ENCODE results near the gene ROR2.
A peak's percentile ranks its signal among the peaks of the same experiment; 100 is the strongest.

ROR2 gene

DNA sequence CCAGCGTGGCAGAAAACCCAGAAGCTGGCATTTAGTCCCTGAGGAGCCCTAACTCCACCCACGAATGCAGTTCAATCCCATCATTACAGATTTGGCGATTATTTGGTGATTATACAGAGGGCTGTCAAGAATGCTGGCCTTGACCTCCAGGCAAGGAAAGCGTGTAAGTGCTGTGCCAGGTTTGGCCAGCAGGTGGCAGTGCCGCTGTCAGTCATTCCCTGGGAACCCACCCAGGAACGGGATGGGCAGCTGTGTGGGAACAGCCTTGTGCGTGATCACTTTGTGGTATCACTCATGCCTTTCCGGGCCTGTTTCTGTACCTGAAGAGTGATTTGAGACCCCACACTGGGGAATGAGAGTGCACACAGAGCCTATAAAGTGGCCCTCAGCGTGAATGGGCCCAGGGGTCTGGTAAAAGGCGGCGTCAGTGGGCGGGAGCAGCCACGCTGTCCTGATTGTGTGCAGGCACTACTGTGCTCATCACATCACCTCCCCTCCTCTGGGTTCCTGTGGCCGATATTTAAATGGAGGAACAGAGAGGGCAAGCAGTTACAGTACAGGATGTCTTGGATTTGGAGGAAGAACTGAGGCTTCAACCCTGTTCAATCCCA lies 215.6 kb downstream of the ROR2 start:
- no peak for TF ChIP-seq ZFX (IDR thresholded peaks at IDR 0.05; ENCODE audit: borderline replicate concordance)
- TF ChIP-seq, protein P1, sequence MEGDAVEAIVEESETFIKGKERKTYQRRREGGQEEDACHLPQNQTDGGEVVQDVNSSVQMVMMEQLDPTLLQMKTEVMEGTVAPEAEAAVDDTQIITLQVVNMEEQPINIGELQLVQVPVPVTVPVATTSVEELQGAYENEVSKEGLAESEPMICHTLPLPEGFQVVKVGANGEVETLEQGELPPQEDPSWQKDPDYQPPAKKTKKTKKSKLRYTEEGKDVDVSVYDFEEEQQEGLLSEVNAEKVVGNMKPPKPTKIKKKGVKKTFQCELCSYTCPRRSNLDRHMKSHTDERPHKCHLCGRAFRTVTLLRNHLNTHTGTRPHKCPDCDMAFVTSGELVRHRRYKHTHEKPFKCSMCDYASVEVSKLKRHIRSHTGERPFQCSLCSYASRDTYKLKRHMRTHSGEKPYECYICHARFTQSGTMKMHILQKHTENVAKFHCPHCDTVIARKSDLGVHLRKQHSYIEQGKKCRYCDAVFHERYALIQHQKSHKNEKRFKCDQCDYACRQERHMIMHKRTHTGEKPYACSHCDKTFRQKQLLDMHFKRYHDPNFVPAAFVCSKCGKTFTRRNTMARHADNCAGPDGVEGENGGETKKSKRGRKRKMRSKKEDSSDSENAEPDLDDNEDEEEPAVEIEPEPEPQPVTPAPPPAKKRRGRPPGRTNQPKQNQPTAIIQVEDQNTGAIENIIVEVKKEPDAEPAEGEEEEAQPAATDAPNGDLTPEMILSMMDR (IDR thresholded peaks at IDR 0.05): peak; percentile 96

DNA sequence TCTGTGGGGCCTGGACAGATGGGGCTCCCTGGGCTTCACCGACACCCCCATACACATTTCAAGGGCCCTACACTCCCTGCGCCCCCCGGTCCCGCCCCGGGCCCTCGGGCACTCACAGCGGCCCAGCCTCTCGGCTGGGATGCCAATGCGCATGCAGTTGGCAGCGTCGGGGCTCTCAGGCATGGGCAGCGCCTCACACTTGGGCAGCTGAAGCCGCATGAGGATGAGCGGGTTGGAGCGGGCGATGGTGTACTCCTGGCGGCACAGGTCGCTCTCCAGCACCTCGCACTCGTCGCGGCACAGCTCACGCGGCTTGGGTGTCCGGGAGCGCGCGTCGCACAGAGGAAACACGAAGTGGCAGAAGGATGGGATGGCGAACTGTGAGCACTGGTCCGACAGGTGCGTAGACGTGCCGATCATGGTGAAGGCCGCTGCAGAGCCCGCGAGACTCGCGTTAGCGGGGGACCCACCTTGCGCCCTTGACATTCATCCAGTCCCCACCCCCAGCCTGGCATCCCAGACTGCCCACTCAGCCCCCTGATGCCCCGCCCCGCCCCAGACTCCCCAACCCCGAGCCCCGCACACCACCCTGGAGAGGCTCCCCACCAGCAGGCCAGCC lies 216.9 kb downstream of the ROR2 start:
- TF ChIP-seq, protein P1 (IDR thresholded peaks at IDR 0.05): no peak
- no peak for TF ChIP-seq ZFX (IDR thresholded peaks at IDR 0.05; ENCODE audit: borderline replicate concordance)
- H3K27ac ChIP-seq: no peak overlapping the region

More for the DNA sequence above, 215.6 kb downstream of the ROR2 start:
- H3K27ac ChIP-seq: no peak overlapping the region

DNA sequence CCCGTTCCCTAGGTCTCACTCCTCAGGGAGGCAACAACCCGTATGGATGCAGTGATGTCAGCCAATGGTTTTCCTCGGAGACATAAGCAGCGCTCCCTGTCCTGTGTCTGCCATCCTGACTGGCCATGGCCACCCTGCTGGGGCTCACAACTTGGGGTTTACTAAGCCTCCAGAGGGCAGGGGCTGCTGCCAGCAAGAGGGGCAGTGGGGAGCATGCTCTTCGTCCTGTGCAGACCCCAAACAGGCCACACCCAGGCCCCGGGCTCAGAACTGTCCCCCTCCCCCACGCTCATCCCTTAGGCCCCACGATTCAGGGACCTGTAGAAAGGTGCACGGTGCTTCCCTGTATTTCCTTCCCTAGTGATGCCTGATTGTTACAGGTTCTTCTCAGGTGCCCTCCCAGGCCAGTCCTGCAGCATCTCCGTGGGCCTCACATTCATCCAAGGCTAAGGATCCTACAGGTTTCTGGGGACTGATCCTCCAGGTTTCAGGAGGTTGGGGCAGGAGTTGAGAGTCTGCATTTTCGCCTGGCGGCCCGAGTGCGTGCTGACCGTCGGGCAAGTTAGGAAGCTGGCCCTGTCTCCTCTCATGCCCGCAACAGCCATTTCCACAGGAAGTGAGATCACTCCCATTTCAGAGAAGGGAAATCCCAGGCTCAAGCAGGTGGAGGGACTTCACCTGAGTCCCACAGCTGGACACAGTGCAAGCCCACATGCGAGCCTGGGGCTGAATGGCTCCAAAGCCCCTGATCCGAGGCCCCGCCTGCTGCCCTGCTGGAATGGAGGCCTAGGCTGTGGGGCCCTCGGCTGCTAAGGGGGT lies 217.6 kb downstream of the ROR2 start:
- no peak overlapping the region for H3K27ac ChIP-seq
- TF ChIP-seq, protein P1 (IDR thresholded peaks at IDR 0.05): no peak
- TF ChIP-seq ZFX (IDR thresholded peaks at IDR 0.05; ENCODE audit: borderline replicate concordance): no peak

DNA sequence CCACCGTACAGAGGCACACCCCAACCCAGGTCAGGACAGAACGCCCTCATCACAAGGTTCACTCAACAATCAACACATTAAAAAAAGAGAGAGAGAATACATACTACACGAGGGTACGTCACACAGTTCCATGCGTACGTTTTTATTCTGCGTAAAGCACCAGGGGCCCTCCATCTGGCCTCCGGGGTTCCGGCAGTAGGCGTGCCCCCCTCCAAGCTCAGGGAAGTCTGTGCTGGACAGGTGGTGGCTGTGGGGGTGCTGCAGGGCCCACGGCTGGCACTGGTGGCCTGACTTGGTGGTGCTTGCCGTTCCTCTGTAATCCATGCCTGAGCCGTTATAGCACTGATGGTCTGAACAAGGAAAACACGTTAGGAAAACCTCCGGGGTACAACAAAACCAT lies 219.2 kb downstream of the ROR2 start:
- TF ChIP-seq, protein P1 (IDR thresholded peaks at IDR 0.05): no peak
- TF ChIP-seq ZFX (IDR thresholded peaks at IDR 0.05; ENCODE audit: borderline replicate concordance): no peak
- no peak overlapping the region for H3K27ac ChIP-seq

DNA sequence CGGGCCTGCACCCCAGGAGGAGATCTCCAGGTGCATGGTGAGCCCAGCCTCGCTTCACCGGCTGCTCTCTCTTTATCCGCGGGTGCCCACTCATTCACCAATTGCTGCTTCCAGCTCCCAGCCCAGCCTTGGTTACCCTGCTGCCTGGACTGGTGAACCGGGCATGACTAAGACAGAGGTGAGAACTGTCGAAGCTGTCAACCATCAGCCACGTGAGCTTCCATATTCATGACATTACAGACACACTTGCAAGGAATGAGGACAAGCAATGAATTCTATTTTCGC lies 220.5 kb downstream of the ROR2 start:
- no peak overlapping the region for H3K27ac ChIP-seq
- TF ChIP-seq, protein P1 (IDR thresholded peaks at IDR 0.05): no peak
- TF ChIP-seq ZFX (IDR thresholded peaks at IDR 0.05; ENCODE audit: borderline replicate concordance): no peak

DNA sequence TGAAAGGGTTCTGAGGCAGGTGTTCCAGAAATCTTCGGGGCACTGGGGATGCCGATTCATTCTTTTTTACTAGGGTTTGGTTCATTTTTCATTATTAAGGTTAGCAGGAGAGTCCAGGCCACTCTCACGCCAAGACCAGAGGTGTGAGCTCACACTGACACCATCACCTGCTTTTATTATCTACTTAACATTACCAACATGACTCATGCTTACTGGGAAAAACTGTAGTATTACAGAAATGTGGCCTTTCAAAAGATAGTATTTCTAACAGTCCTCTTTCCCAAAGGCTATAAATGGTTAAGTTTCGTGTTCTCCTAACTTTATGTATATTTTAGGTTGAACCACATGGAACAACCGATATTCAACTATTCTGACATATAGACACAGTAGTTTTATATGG lies 222.1 kb downstream of the ROR2 start:
- H3K27ac ChIP-seq: no peak overlapping the region
- TF ChIP-seq, protein P1 (IDR thresholded peaks at IDR 0.05): no peak
- no peak for TF ChIP-seq ZFX (IDR thresholded peaks at IDR 0.05; ENCODE audit: borderline replicate concordance)

Data from 22Rv1 (cell line).